Adrenal gland (tissue), 5 donors: ENCODE results near the gene IRS2.

Experiments used
- CTCF ChIP-seq, 6 experiments: fragments of 450-650 bp in 4 of 6; fragments of 200-600 bp in 2 of 6; sonication (generic) in 1 of 6; IDR thresholded peaks; 1 replicate in 5 of 6; 2 replicates in 1 of 6; pipeline versions ENCODE4 v1.5.1 to v1.8.0; 2016 to 2021; ENCODE audit warnings: antibody characterized with exemption in 6 of 6, mild to moderate bottlenecking in 2 of 6, moderate library complexity in 1 of 6
- POLR2A ChIP-seq, 2 donors: fragments of 450-650 bp; IDR thresholded peaks; one replicate each; pipeline ENCODE4 v1.6.1; 2017; ENCODE audit warnings: antibody characterized with exemption in 2 of 2, mild to moderate bottlenecking in 2 of 2, moderate library complexity in 1 of 2
- donor health status: DM: no; HTN: no; CAD: no.

GRCh38 chr13:109804654-109805053 is 18.3 kb upstream of the IRS2 start:
- TF ChIP-seq CTCF (IDR thresholded peaks at IDR 0.05) = no peak
- no peak for TF ChIP-seq POLR2A (IDR thresholded peaks at IDR 0.05)
